K562 (cell line): Measurements from ENCODE around the gene EMILIN1. TPM values are rescaled to one million over a fixed set of nuclear protein-coding genes. Genes with fewer than 3 reads are reported as not detected.

ENCODE experiments used
- BRCA1 ChIP-seq, 2 experiments: fragments of 450-650 bp in 1 of 2; sonication (generic) in 1 of 2; formaldehyde crosslinking in 1 of 2; IDR thresholded peaks; 2 replicates each; pipeline versions ENCODE4 v1.5.0 to v1.6.1; 2017 to 2020; ENCODE audit warnings: mild to moderate bottlenecking in 1 of 2, missing genetic modification reagents in 1 of 2
- CBX3 ChIP-seq, 2 experiments: IDR thresholded peaks; 1 replicate in 1 of 2; 2 replicates in 1 of 2; pipeline ENCODE4 v1.6.1; 2012; ENCODE audit warnings: inconsistent platforms in 2 of 2, low read length in 2 of 2, borderline replicate concordance in 1 of 2, control low read depth in 1 of 2
- ETV1 ChIP-seq: fragments of 450-650 bp; conservative IDR thresholded peaks from 2 replicates; pipeline ENCODE4 v1.6.1; 2016; ENCODE audit warnings: missing genetic modification characterization, control low read depth, low read depth, missing compliant biosample characterization
- NFIC ChIP-seq: fragments of 450-650 bp; IDR thresholded peaks from 2 replicates; pipeline ENCODE4 v1.6.1; 2017; ENCODE audit warnings: mild to moderate bottlenecking, inconsistent platforms
- OTX1 ChIP-seq: fragments of 450-650 bp; formaldehyde crosslinking; IDR thresholded peaks from 2 replicates; pipeline ENCODE4 v1.4.0; 2022; ENCODE audit warnings: mild to moderate bottlenecking
- SP1 ChIP-seq: sonication (generic); formaldehyde crosslinking; IDR thresholded peaks from 2 replicates; pipeline ENCODE4 v1.8.1; 2022; ENCODE audit warnings: mild to moderate bottlenecking, missing genetic modification reagents
- ZNF57 ChIP-seq: fragments of 450-650 bp; formaldehyde crosslinking; IDR thresholded peaks from 2 replicates; pipeline ENCODE4 v1.4.0; 2020; ENCODE audit warnings: mild to moderate bottlenecking, moderate library complexity
- ZNF589 ChIP-seq: fragments of 200-800 bp; sonication (Bioruptor generic); IDR thresholded peaks from 2 replicates; pipeline ENCODE4 v1.6.1; 2016; ENCODE audit warnings: low read depth, missing genetic modification characterization, missing compliant biosample characterization
- polyA plus RNA-seq, 8 experiments: library from polyadenylated mRNA; depleted of rRNA in 4 of 8; stranded (reverse) in 5 of 8; unstranded in 3 of 8; fragments of >200 nt; fragmentation: Nextera tagmentation in 2 of 8; fragmentation: Illumina TruSeq in 1 of 8; extraction: Ambion mirVana in 2 of 8; extraction: Trizol in 1 of 8; gene quantifications; 2 replicates each; pipeline versions ENCODE4 v1.2.1 to v1.2.3, GENCODE V29; 2011 to 2014; ENCODE audit warnings: inconsistent platforms in 1 of 8, missing spikeins in 1 of 8
- total RNA-seq, 7 experiments: library from RNA; depleted of rRNA in 6 of 7; stranded (reverse); fragments of >200 nt in 6 of 7; fragmentation: Illumina TruSeq in 2 of 7; extraction: Trizol in 2 of 7; gene quantifications; 2 replicates each; pipeline versions ENCODE4 v1.2.1 to v1.2.3, GENCODE V29; 2011 to 2021; ENCODE audit warnings: low replicate concordance in 1 of 7
- TF ChIP-seq, protein P1 (sequence below), 2 experiments: fragments of 450-650 bp; formaldehyde crosslinking in 1 of 2; IDR thresholded peaks; 2 replicates each; pipeline versions ENCODE4 v1.4.0 to v1.6.1; 2014 to 2020; ENCODE audit warnings: mild to moderate bottlenecking in 2 of 2, borderline replicate concordance in 1 of 2, low read depth in 1 of 2
- TF ChIP-seq, protein P2 (sequence below): fragments of 450-650 bp; IDR thresholded peaks from 2 replicates; pipeline ENCODE4 v1.6.1; 2017; ENCODE audit warnings: antibody characterized with exemption, mild to moderate bottlenecking
- TF ChIP-seq, protein P3 (sequence below): sonication (generic); formaldehyde crosslinking; IDR thresholded peaks from 2 replicates; pipeline ENCODE4 v1.8.1; 2023; ENCODE audit warnings: mild to moderate bottlenecking, missing genetic modification reagents

EMILIN1 gene
- total and polyA plus RNA-seq, 9 of the 15 experiments (the other 6 are each of a cell fraction or from before 2014, with no cell fraction given) = 0.04 to 2.7 (median 0.54) TPM; not detected in 2

DNA sequence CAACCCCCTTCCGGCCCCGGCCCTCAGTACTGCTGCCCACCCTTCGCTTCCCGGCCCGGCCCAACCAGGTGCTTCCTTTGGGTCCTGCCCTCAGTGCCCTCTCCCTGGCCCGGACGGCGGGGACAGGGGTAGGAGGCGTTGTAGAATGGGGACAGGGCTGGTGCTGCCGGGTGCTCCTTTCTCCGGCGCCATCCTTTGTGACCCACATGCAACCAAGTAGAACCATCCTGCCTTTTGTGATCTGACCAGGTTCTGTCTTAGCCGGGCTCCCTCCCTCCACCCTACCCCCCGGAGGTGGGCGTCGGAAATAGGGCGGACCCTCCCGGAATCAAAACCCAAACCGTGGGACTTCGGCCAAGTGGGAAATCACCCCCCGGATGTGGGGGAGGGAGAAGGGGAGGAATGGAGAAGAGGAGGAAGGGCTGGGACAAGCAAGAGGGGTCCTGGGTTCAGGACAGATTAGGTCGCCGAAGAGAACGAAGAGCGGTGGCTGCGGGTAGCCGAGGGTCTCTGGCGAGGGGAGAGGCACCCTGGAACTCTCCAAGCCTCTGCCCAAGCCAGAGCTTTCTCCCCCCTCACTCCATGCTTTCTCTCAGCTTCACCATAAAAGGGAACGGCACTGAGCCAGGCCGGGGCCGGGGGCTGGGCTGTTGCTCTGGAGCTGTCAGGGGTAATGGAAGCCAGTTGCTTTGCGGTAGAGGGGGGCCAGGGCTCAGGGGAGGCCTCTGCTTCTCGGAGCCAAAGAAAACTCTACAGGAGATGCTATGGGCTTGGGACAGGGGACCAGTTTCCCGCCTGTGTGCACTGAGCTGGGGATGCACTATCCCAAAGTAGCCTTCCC lies 6.2 kb upstream of the EMILIN1 start (continued):
- TF ChIP-seq, protein P1, sequence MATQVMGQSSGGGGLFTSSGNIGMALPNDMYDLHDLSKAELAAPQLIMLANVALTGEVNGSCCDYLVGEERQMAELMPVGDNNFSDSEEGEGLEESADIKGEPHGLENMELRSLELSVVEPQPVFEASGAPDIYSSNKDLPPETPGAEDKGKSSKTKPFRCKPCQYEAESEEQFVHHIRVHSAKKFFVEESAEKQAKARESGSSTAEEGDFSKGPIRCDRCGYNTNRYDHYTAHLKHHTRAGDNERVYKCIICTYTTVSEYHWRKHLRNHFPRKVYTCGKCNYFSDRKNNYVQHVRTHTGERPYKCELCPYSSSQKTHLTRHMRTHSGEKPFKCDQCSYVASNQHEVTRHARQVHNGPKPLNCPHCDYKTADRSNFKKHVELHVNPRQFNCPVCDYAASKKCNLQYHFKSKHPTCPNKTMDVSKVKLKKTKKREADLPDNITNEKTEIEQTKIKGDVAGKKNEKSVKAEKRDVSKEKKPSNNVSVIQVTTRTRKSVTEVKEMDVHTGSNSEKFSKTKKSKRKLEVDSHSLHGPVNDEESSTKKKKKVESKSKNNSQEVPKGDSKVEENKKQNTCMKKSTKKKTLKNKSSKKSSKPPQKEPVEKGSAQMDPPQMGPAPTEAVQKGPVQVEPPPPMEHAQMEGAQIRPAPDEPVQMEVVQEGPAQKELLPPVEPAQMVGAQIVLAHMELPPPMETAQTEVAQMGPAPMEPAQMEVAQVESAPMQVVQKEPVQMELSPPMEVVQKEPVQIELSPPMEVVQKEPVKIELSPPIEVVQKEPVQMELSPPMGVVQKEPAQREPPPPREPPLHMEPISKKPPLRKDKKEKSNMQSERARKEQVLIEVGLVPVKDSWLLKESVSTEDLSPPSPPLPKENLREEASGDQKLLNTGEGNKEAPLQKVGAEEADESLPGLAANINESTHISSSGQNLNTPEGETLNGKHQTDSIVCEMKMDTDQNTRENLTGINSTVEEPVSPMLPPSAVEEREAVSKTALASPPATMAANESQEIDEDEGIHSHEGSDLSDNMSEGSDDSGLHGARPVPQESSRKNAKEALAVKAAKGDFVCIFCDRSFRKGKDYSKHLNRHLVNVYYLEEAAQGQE (IDR thresholded peaks at IDR 0.05; ENCODE audit: borderline replicate concordance) = no peak
- TF ChIP-seq, protein P1 (CRISPR knock-in tag; IDR thresholded peaks at IDR 0.05; ENCODE audit: low read depth) = peak; percentile 15; the same call in 1 of the 2 replicates
- peak; percentile 48; the same call in 1 of the 2 replicates for TF ChIP-seq SP1 (CRISPR knock-in tag)
- peak; percentile 59 for TF ChIP-seq NFIC
- TF ChIP-seq, protein P2, sequence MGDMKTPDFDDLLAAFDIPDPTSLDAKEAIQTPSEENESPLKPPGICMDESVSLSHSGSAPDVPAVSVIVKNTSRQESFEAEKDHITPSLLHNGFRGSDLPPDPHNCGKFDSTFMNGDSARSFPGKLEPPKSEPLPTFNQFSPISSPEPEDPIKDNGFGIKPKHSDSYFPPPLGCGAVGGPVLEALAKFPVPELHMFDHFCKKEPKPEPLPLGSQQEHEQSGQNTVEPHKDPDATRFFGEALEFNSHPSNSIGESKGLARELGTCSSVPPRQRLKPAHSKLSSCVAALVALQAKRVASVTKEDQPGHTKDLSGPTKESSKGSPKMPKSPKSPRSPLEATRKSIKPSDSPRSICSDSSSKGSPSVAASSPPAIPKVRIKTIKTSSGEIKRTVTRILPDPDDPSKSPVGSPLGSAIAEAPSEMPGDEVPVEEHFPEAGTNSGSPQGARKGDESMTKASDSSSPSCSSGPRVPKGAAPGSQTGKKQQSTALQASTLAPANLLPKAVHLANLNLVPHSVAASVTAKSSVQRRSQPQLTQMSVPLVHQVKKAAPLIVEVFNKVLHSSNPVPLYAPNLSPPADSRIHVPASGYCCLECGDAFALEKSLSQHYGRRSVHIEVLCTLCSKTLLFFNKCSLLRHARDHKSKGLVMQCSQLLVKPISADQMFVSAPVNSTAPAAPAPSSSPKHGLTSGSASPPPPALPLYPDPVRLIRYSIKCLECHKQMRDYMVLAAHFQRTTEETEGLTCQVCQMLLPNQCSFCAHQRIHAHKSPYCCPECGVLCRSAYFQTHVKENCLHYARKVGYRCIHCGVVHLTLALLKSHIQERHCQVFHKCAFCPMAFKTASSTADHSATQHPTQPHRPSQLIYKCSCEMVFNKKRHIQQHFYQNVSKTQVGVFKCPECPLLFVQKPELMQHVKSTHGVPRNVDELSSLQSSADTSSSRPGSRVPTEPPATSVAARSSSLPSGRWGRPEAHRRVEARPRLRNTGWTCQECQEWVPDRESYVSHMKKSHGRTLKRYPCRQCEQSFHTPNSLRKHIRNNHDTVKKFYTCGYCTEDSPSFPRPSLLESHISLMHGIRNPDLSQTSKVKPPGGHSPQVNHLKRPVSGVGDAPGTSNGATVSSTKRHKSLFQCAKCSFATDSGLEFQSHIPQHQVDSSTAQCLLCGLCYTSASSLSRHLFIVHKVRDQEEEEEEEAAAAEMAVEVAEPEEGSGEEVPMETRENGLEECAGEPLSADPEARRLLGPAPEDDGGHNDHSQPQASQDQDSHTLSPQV = 0 out of 2 replicates have a peak, but pooled peaks have one; percentile 20
- 0 out of 2 replicates have a peak, but pooled peaks have one; percentile 30 for TF ChIP-seq OTX1 (CRISPR knock-in tag)
- 0 out of 2 replicates have a peak, but pooled peaks have one; percentile 36 for TF ChIP-seq ZNF589 (CRISPR knock-in tag)
- 0 out of 2 replicates have a peak, but pooled peaks have one; percentile 81 for TF ChIP-seq ZNF57
- peak; percentile 65 for TF ChIP-seq ETV1 (tag)
- no peak for TF ChIP-seq CBX3 (IDR thresholded peaks at IDR 0.05; ENCODE audit: borderline replicate concordance in 1 of 2, low read length in 2 of 2)
- TF ChIP-seq BRCA1 (IDR thresholded peaks at IDR 0.05) = no peak
- TF ChIP-seq BRCA1 (CRISPR knock-in tag; IDR thresholded peaks at IDR 0.05) = 0 out of 2 replicates have a peak, but pooled peaks have one; percentile 48
- TF ChIP-seq, protein P3, sequence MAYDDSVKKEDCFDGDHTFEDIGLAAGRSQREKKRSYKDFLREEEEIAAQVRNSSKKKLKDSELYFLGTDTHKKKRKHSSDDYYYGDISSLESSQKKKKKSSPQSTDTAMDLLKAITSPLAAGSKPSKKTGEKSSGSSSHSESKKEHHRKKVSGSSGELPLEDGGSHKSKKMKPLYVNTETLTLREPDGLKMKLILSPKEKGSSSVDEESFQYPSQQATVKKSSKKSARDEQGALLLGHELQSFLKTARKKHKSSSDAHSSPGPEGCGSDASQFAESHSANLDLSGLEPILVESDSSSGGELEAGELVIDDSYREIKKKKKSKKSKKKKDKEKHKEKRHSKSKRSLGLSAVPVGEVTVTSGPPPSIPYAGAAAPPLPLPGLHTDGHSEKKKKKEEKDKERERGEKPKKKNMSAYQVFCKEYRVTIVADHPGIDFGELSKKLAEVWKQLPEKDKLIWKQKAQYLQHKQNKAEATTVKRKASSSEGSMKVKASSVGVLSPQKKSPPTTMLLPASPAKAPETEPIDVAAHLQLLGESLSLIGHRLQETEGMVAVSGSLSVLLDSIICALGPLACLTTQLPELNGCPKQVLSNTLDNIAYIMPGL = no peak
